C4-2B (cell line): Measurements from ENCODE around the gene MRPL18.

Experiments
- ZFX ChIP-seq: fragments of 450-650 bp; IDR thresholded peaks from 2 replicates; pipeline ENCODE4 v1.6.1; 2017
- TF ChIP-seq, protein P1 (sequence below): fragments of 450-650 bp; conservative IDR thresholded peaks from 2 replicates; pipeline ENCODE4 v1.5.1; 2017; ENCODE audit warnings: mild to moderate bottlenecking

GRCh38 chr6:159754959-159755914 lies 35.0 kb upstream of the MRPL18 start:
- TF ChIP-seq, protein P1, sequence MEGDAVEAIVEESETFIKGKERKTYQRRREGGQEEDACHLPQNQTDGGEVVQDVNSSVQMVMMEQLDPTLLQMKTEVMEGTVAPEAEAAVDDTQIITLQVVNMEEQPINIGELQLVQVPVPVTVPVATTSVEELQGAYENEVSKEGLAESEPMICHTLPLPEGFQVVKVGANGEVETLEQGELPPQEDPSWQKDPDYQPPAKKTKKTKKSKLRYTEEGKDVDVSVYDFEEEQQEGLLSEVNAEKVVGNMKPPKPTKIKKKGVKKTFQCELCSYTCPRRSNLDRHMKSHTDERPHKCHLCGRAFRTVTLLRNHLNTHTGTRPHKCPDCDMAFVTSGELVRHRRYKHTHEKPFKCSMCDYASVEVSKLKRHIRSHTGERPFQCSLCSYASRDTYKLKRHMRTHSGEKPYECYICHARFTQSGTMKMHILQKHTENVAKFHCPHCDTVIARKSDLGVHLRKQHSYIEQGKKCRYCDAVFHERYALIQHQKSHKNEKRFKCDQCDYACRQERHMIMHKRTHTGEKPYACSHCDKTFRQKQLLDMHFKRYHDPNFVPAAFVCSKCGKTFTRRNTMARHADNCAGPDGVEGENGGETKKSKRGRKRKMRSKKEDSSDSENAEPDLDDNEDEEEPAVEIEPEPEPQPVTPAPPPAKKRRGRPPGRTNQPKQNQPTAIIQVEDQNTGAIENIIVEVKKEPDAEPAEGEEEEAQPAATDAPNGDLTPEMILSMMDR: no peak
- no peak for TF ChIP-seq ZFX
